ENCODE measurements around the gene JMJD8. TPM values are rescaled to one million over a fixed set of nuclear protein-coding genes. Genes with fewer than 3 reads are reported as not detected.

Gene JMJD8
- total and polyA plus RNA-seq, 9 of the 15 experiments (the other 6 are each of a cell fraction or from before 2014, with no cell fraction given) = 1.2 to 50.6 (median 29.3) TPM

DNA sequence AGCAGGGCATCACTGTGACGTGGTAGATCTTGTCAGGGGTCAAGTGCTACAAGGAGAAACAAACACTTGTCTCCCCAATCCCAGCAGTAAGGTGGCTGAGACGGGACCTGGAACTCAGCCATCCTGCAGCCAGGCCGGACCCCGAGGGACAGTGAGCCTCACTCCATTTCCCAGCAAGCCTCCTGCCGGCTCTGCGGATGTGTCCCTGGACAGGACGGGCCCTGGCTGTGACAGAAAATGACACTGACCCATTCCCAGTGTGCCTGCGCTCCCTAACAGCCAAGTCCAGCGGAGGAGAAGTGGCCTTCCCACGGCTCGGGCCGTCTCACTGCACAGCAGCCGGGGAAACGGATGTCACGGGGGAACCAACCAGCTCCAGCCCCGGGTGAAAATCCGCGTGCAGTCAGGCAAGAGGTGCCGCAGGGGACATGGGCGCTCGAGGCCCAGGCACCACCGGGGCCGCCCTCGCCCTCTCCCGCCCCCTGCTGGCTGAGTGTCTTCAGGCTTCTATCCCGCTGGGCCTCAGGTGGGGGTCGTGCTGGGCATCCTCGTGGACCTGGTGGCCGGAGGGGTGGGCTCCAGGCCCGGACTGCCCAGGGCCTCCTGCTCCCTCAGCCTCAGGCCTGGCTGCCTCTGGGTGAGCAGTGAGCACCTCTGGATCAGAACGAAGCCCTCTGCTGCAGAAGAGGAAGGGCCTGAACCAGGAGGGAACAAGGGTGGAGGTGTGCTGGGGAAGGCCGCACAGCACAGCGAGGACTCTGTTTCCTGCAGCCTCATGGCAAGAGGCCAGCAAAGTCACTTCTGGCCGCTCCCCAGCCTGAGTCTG lies 49.5 kb upstream of the JMJD8 start:
- no peak overlapping the region for H3K27ac ChIP-seq (ENCODE audit: extremely low read depth, low read depth, low read length)
- peak; percentile 48 to 61 (median 56) for DNase-seq (ENCODE audit: extremely low read depth in 1 of 4, low spot score in 3 of 4)
- no peak overlapping the region for H3K4me2 ChIP-seq (ENCODE audit: insufficient read depth, low read length)
- H3K4me3 ChIP-seq = no peak overlapping the region
- H3K79me2 ChIP-seq (ENCODE audit: control insufficient read depth, insufficient read depth, low read length) = peaks cover 15% of the 10 kb centered on the region
- in situ Hi-C loops (cut with MboI) = no loop called here
- H3K4me1 ChIP-seq (replicated peaks in 1 of 2; ENCODE audit: control insufficient read depth in 2 of 2, insufficient read depth in 2 of 2, low read length in 2 of 2) = peaks cover 13 to 96% of the 10 kb centered on the region in 2 experiments
- FAIRE-seq = no peak
- ATAC-seq = peak; percentile 71
- ChIA-PET CTCF (ENCODE audit: low intra/inter-chr PET ratio) (interaction anchor here (0.6 kb wide), 1 partner anchor 52 kb away, joined by 3 read pairs; no protein-coding TSS in a partner anchor), POLR2A (interaction anchor here (0.6 kb wide), 1 partner anchor 88 kb away, joined by 3 read pairs; no protein-coding TSS in a partner anchor)
- BruUV-seq (replicated peaks) = no TSS peak
- no peaks in the 10 kb centered on the region for H3K9me3 ChIP-seq (replicated peaks; ENCODE audit: control insufficient read depth, insufficient read depth, low read depth, low read length)
- 78% methylated on average over 19 of the region's 34 CpGs for WGBS (ENCODE audit: insufficient coverage, low coverage, missing lambda C conversion rate)
- peaks cover 87% of the 10 kb centered on the region; the same call in 2 of the 3 replicates for H3K36me3 ChIP-seq (ENCODE audit: control insufficient read depth, insufficient read depth, low read length)
- peaks cover 6% of the 10 kb centered on the region for H3K9me1 ChIP-seq (ENCODE audit: control insufficient read depth, insufficient read depth, low read length)
- H4K20me1 ChIP-seq (replicated peaks; ENCODE audit: control insufficient read depth, insufficient read depth, low read length) = no peaks in the 10 kb centered on the region; the same call in 1 of the 2 replicates
- H3K27me3 ChIP-seq (ENCODE audit: control insufficient read depth in 2 of 2, insufficient read depth in 2 of 2, low read length in 2 of 2) = no peaks in the 10 kb centered on the region
- H3K9ac ChIP-seq (ENCODE audit: insufficient read depth in 1 of 2, low read depth in 2 of 2, low read length in 2 of 2) = peak overlapping the region in 1 of 2 experiments; percentile 89; a peak in 2 of 4 replicates
- no peak overlapping the region for H2AFZ ChIP-seq (ENCODE audit: low read depth, low read length)
- intact Hi-C loops (cut with micrococcal nuclease) = no loop called here
- TF ChIP-seq CHD4 (IDR thresholded peaks at IDR 0.05; ENCODE audit: insufficient read depth, insufficient replicate concordance, low read depth, low read length, poor library complexity, severe bottlenecking) (no peak), MTF1 (CRISPR knock-in tag; IDR thresholded peaks at IDR 0.05; ENCODE audit: borderline replicate concordance) (no peak), NFYB (IDR thresholded peaks at IDR 0.05; ENCODE audit: extremely low read depth, insufficient read length) (no peak), NEUROD1 (IDR thresholded peaks at IDR 0.05; ENCODE audit: borderline replicate concordance, low read depth, low read length, partially characterized antibody) (no peak), ZNF586 (CRISPR knock-in tag; conservative IDR thresholded peaks at IDR 0.05) (no peak), HOMEZ (CRISPR knock-in tag; IDR thresholded peaks at IDR 0.05) (no peak), L3MBTL2 (IDR thresholded peaks at IDR 0.05) (no peak), ZNF444 (CRISPR knock-in tag; IDR thresholded peaks at IDR 0.05) (no peak), ZNF717 (CRISPR knock-in tag; IDR thresholded peaks at IDR 0.05) (no peak)
- TF ChIP-seq, protein P1, sequence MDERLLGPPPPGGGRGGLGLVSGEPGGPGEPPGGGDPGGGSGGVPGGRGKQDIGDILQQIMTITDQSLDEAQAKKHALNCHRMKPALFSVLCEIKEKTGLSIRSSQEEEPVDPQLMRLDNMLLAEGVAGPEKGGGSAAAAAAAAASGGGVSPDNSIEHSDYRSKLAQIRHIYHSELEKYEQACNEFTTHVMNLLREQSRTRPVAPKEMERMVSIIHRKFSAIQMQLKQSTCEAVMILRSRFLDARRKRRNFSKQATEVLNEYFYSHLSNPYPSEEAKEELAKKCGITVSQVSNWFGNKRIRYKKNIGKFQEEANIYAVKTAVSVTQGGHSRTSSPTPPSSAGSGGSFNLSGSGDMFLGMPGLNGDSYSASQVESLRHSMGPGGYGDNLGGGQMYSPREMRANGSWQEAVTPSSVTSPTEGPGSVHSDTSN (CRISPR knock-in tag; IDR thresholded peaks at IDR 0.05; ENCODE audit: low read depth) = no peak
- TF ChIP-seq, protein P1 (tag; conservative IDR thresholded peaks at IDR 0.05; ENCODE audit: low read depth) = no peak
- TF ChIP-seq, protein P2, sequence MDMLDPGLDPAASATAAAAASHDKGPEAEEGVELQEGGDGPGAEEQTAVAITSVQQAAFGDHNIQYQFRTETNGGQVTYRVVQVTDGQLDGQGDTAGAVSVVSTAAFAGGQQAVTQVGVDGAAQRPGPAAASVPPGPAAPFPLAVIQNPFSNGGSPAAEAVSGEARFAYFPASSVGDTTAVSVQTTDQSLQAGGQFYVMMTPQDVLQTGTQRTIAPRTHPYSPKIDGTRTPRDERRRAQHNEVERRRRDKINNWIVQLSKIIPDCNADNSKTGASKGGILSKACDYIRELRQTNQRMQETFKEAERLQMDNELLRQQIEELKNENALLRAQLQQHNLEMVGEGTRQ (CRISPR knock-in tag; IDR thresholded peaks at IDR 0.05) = no peak
- TF ChIP-seq, protein P3, sequence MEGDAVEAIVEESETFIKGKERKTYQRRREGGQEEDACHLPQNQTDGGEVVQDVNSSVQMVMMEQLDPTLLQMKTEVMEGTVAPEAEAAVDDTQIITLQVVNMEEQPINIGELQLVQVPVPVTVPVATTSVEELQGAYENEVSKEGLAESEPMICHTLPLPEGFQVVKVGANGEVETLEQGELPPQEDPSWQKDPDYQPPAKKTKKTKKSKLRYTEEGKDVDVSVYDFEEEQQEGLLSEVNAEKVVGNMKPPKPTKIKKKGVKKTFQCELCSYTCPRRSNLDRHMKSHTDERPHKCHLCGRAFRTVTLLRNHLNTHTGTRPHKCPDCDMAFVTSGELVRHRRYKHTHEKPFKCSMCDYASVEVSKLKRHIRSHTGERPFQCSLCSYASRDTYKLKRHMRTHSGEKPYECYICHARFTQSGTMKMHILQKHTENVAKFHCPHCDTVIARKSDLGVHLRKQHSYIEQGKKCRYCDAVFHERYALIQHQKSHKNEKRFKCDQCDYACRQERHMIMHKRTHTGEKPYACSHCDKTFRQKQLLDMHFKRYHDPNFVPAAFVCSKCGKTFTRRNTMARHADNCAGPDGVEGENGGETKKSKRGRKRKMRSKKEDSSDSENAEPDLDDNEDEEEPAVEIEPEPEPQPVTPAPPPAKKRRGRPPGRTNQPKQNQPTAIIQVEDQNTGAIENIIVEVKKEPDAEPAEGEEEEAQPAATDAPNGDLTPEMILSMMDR (IDR thresholded peaks at IDR 0.05 in 2 of 3, conservative IDR thresholded peaks at IDR 0.05 in 1 of 3; ENCODE audit: insufficient read depth in 2 of 3, low read depth in 1 of 3, low read length in 3 of 3) = peak; percentile 59 to 79 (median 74)

All from K562 (cell line).